Sigmoid colon (tissue), 7 donors: Measurements from ENCODE around the gene SLC38A7. TPM values are rescaled to one million over a fixed set of nuclear protein-coding genes. Genes with fewer than 3 reads are reported as not detected.
"Not testable (repeated sequence)": the region's sequence is repeated elsewhere in the genome, so short reads cannot be mapped to it uniquely, and the experiment has no call there.

Experiments
- DNase-seq: peaks from one replicate; pipeline ENCODE4 v3.0.0-alpha.2; 2019
- H3K27ac ChIP-seq, 4 donors: fragments of 200-600 bp; sonication (generic); one replicate each; pipeline ENCODE4 v1.5.1; 2016 to 2019; ENCODE audit warnings: mild to moderate bottlenecking in 1 of 4
- H3K27me3 ChIP-seq, 3 donors: fragments of 200-600 bp; sonication (generic); one replicate each; pipeline ENCODE4 v1.5.1; 2019; ENCODE audit warnings: mild to moderate bottlenecking in 1 of 3
- H3K36me3 ChIP-seq, 4 donors: fragments of 200-600 bp; sonication (generic); one replicate each; pipeline ENCODE4 v1.5.1; 2016 to 2019
- H3K4me1 ChIP-seq, 4 donors: fragments of 200-600 bp; sonication (generic); one replicate each; pipeline ENCODE4 v1.5.1; 2017 to 2019
- H3K4me3 ChIP-seq, 4 donors: fragments of 200-600 bp; sonication (generic); one replicate each; pipeline ENCODE4 v1.5.1; 2017 to 2019; ENCODE audit warnings: mild to moderate bottlenecking in 2 of 4, moderate library complexity in 1 of 4
- H3K9me3 ChIP-seq, 4 donors: fragments of 200-600 bp in 3 of 4; sonication (generic) in 3 of 4; one replicate each; pipeline versions ENCODE4 v1.5.1 to v1.6.1; 2013 to 2019
- EP300 ChIP-seq, 4 donors: sonication (generic); formaldehyde crosslinking; IDR thresholded peaks; one replicate each; pipeline ENCODE4 v1.6.1; 2017; ENCODE audit warnings: antibody characterized with exemption in 4 of 4
- POLR2A ChIP-seq, 2 donors: fragments of 450-650 bp; IDR thresholded peaks; one replicate each; pipeline ENCODE4 v1.6.1; 2016; ENCODE audit warnings: antibody characterized with exemption in 2 of 2, mild to moderate bottlenecking in 2 of 2, moderate library complexity in 2 of 2
- POLR2AphosphoS5 ChIP-seq, 4 donors: sonication (generic); formaldehyde crosslinking; IDR thresholded peaks; one replicate each; pipeline ENCODE4 v1.6.1; 2017; ENCODE audit warnings: antibody characterized with exemption in 4 of 4
- WGBS, 2 donors: extraction: QIAGEN DNeasy Blood & Tissue Kit; methylation state at CpG; one replicate each; pipeline ENCODE4 v1.1.7; 2013; 5-methylcytosine and 5-hydroxymethylcytosine counted together
- intact Hi-C: fragments of 100-400 bp; cut with DNase I; formaldehyde crosslinking; loops from one replicate; pipeline ENCODE4 v1.15.1; 2023
- polyA plus RNA-seq, 3 donors: library from polyadenylated mRNA; stranded (reverse); fragments of 200-250 nt; gene quantifications; one replicate each; pipeline ENCODE4 v1.2.3, GENCODE V29; 2013
- total RNA-seq, 4 donors: library from RNA; depleted of rRNA; stranded (reverse); fragments of >200 nt; gene quantifications; one replicate each; pipeline ENCODE4 v1.1.0, GENCODE V29; 2016
- TF ChIP-seq, protein P1 (sequence below), 4 experiments: fragments of 450-650 bp in 3 of 4; fragments of 200-600 bp in 1 of 4; IDR thresholded peaks; one replicate each; pipeline ENCODE4 v1.5.1; 2016 to 2019; ENCODE audit warnings: antibody characterized with exemption in 4 of 4, mild to moderate bottlenecking in 3 of 4, moderate library complexity in 2 of 4
- donor health status: healthy with polysubstance abuse.
- donor health status: Bipolar disorder and iron deficiency.
- donor health status: healthy.

The SLC38A7 gene
- total and polyA plus RNA-seq, 7 donors = 0.60 to 17.4 (median 10.4) TPM

- Histone ChIP-seq H3K27me3 (no peaks in the 10 kb centered on the region), H3K4me3 (no peak overlapping the region), H3K27ac (no peak overlapping the region), H3K4me1 (no peaks in the 10 kb centered on the region), H3K9me3 (no peaks in the 10 kb centered on the region), H3K36me3 (peaks cover 0 to 59% (median 3%) of the 10 kb centered on the region in 4 donors)
- TF ChIP-seq EP300 (IDR thresholded peaks at IDR 0.05) (no peak), POLR2AphosphoS5 (IDR thresholded peaks at IDR 0.05) (no peak), POLR2A (IDR thresholded peaks at IDR 0.05) (no peak)
- TF ChIP-seq, protein P1, sequence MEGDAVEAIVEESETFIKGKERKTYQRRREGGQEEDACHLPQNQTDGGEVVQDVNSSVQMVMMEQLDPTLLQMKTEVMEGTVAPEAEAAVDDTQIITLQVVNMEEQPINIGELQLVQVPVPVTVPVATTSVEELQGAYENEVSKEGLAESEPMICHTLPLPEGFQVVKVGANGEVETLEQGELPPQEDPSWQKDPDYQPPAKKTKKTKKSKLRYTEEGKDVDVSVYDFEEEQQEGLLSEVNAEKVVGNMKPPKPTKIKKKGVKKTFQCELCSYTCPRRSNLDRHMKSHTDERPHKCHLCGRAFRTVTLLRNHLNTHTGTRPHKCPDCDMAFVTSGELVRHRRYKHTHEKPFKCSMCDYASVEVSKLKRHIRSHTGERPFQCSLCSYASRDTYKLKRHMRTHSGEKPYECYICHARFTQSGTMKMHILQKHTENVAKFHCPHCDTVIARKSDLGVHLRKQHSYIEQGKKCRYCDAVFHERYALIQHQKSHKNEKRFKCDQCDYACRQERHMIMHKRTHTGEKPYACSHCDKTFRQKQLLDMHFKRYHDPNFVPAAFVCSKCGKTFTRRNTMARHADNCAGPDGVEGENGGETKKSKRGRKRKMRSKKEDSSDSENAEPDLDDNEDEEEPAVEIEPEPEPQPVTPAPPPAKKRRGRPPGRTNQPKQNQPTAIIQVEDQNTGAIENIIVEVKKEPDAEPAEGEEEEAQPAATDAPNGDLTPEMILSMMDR (IDR thresholded peaks at IDR 0.05) = no peak
- DNase-seq = no peak
- intact Hi-C loops = no loop called here
These were observed 14.4 kb downstream of the SLC38A7 start for GRCh38 chr16:58670177-58670576.

- TF ChIP-seq, protein P1 (IDR thresholded peaks at IDR 0.05) = no peak
- Histone ChIP-seq H3K36me3 (peaks cover 0 to 22% (median 3%) of the 10 kb centered on the region in 4 donors), H3K9me3 (no peaks in the 10 kb centered on the region), H3K27me3 (no peaks in the 10 kb centered on the region), H3K4me1 (no peaks in the 10 kb centered on the region), H3K4me3 (no peak overlapping the region), H3K27ac (no peak overlapping the region)
- WGBS, 2 donors = 86 to 91% methylated on average over 8 of the region's 8 CpGs
- intact Hi-C loops = no loop called here
- no peak for DNase-seq
These were observed 19.4 kb downstream of the SLC38A7 start for GRCh38 chr16:58665200-58665599.

GRCh38 chr16:58661199-58661830 is 23.3 kb downstream of the SLC38A7 start:
- intact Hi-C loops = loop anchor here (5.0 kb wide), 1 partner anchor 324 kb away; no protein-coding TSS in a partner anchor
- H3K27ac ChIP-seq = no peak overlapping the region
- H3K36me3 ChIP-seq = no peaks in the 10 kb centered on the region
- no peak for TF ChIP-seq EP300 (IDR thresholded peaks at IDR 0.05)
- no peak for TF ChIP-seq POLR2AphosphoS5 (IDR thresholded peaks at IDR 0.05)
- TF ChIP-seq, protein P1 (IDR thresholded peaks at IDR 0.05) = peak in 3 of 4 experiments; percentile 16 to 49 (median 23)
- H3K4me1 ChIP-seq = no peaks in the 10 kb centered on the region
- no peak for DNase-seq
- H3K4me3 ChIP-seq = no peak overlapping the region
- WGBS, 2 donors = 39 to 48% methylated on average over 12 of the region's 12 CpGs
- H3K9me3 ChIP-seq = no peaks in the 10 kb centered on the region
- H3K27me3 ChIP-seq = no peaks in the 10 kb centered on the region

DNA sequence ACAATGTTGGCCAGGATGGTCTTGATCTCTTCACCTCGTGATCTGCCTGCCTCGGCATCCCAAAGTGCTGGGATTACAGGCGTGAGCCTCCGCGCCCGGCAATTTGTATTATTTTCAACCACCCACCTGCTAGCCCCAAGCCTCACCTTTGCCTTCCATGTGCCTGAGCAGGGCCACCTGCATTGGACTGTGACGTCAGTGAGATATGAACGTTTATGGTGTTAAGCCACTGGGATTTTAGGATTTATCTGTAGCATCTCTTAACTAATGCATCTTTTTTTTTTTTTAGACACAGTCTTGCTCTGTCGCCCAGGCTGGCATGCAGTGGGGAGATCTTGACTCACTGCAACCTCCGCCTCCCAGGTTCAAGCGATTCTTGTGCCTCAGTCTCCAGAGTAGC is 24.7 kb downstream of the SLC38A7 start:
- H3K36me3 ChIP-seq, H3K9me3 ChIP-seq, DNase-seq, H3K4me1 ChIP-seq, H3K27me3 ChIP-seq, H3K27ac ChIP-seq, H3K4me3 ChIP-seq: not testable (repeated sequence)
- intact Hi-C loops = loop anchor here (5.0 kb wide), 1 partner anchor 323 kb away; no protein-coding TSS in a partner anchor
- 74 to 91% methylated on average over 11 of the region's 11 CpGs for WGBS, 2 donors

DNA sequence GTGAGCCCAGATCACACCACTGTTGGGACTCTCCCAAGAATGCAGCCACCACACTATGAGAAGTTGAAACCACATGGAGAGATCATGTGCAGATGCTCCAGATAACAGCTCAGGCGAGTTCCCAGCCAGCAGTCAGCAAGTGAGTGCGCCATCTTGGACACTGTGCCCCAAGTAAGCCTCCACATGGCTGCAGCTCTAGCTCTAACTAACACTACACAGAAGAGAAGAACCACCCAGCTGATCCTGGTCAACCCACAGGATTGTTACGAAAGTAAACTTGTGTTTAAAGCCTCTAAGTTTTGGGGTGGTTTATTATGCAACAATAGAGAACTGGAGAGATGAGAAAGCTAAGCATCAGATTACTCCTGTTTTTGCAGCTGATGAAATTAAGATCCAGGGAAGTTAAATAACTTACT is 25.8 kb downstream of the SLC38A7 start:
- no peaks in the 10 kb centered on the region for H3K36me3 ChIP-seq
- WGBS, 2 donors = 85 to 90% methylated on average over 3 of the region's 3 CpGs
- intact Hi-C loops = no loop called here
- TF ChIP-seq POLR2AphosphoS5 (IDR thresholded peaks at IDR 0.05) (no peak), POLR2A (IDR thresholded peaks at IDR 0.05) (no peak), EP300 (IDR thresholded peaks at IDR 0.05) (no peak)
- TF ChIP-seq, protein P1 (IDR thresholded peaks at IDR 0.05) = no peak
- no peaks in the 10 kb centered on the region for H3K9me3 ChIP-seq
- DNase-seq = no peak
- no peaks in the 10 kb centered on the region for H3K27me3 ChIP-seq
- H3K4me3 ChIP-seq = no peak overlapping the region
- H3K4me1 ChIP-seq = no peaks in the 10 kb centered on the region
- no peak overlapping the region for H3K27ac ChIP-seq
